ENCODE measurements around the gene SLC1A2.

GRCh38 chr11:35321532-35322317 is 97.6 kb downstream of the SLC1A2 start:
- no peak for TF ChIP-seq POLR2AphosphoS5 (IDR thresholded peaks at IDR 0.05)
- TF ChIP-seq CTCF (IDR thresholded peaks at IDR 0.05): no peak
- no peak for TF ChIP-seq POLR2A (IDR thresholded peaks at IDR 0.05; ENCODE audit: low read depth)
